Mucosa of gallbladder (tissue), 1 donor: Measurements from ENCODE around the gene TUBB4A. TPM values are rescaled to one million over a fixed set of nuclear protein-coding genes. Genes with fewer than 3 reads are reported as not detected.
"Not testable (repeated sequence)": the region's sequence is repeated elsewhere in the genome, so short reads cannot be mapped to it uniquely, and the experiment has no call there.

ENCODE experiments used
- DNase-seq: peaks from one replicate; pipeline ENCODE4 v3.0.0-alpha.2; 2020; ENCODE audit warnings: low spot score
- total RNA-seq: library from RNA; stranded (reverse); gene quantifications from one replicate; pipeline ENCODE4 v1.2.1, GENCODE V29; 2021
- donor health status: DM: no; HTN: no; CAD: no.

TUBB4A gene
- 1.8 TPM for total RNA-seq

DNA sequence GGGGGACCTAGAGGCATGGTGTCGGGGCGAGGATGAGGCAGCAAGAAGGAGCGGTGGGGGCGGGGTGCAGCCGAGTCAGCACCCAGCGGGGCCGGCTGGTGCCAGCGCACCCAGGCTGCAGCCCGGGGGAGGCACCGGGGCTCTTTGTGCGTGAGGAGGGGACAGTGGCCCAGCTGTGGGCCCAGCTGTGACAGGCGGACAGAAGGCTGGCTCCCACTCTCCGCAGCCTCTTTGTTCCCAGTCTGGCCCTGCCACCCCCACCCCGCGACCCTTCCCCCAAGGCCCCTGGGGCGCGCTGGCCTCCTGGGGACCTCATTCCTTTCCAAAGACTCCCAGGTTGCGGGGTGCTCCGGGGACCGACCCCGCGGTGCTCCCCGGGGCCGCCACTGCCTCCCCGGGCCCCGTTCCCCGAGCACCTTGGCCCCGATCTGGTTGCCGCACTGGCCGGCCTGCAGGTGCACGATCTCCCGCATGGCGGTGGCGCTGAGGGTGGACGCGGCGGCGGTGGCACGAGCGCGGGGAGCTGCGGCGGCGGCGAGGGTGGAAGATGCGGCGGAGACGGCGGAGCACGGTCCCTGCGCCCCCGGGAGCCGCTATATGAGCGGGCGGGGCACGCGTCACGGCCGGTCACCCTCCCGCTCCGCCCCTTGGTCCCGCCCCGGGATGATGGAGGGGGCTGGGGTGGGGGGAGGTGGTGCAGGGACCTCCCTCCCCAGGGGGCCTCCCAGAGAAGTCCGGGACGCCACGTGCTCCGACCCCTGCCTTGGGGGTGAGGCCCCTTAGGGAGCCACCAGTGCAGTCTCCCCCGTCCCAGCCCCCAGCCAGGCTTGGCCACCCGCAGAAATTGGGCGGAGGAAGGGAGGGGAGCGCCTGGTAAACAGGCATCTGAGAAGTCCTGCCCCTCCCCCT lies at the start of gene TUBB4A:
Gene TUBB4A, minus strand, starts transcription at position 570 of the 909 bp plus-strand sequence. Its CDS starts 97 bp downstream, at position 473.
- DNase-seq = no peak

DNA sequence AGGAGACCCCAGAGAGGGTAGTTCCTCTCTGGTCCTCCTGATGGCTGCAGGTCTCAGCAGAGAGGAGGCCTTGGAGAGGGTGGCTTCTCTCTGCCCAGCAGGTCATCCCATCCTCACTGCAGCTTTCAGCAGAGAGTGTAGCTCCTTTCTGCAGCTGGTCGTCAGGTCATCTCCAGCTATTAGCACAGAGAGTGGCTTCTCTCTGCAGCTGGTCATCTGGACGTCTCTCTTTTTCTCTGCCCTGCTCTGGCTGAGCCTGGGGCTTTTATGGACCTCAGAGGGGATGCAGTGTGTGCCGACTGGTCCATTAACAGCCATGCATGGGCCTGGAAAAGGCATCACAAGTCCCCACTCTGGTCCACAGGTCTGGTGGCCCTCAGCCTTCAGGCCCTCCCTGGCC lies 49.0 kb upstream of the TUBB4A start:
- no peak for DNase-seq

DNA sequence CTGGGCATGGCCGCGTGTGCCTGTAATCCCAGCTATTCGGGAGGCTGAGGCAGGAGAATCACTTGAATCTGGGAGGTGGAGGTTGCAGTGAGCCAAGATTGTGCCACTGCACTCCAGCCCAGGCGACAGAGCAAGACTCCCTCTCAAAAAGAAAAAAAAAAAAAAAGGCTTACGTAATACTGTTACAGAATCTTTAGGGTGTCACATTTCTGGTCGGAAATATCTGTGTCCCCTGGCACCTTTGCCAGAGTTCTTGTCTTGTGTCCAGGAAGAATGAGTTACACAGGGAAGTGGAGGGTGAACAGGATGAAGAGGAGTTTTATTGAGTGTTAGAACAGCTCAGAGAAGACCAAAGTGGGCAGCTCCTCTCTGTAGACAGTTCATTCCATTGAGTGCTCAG lies 48.6 kb upstream of the TUBB4A start:
- DNase-seq = not testable (repeated sequence)

DNA sequence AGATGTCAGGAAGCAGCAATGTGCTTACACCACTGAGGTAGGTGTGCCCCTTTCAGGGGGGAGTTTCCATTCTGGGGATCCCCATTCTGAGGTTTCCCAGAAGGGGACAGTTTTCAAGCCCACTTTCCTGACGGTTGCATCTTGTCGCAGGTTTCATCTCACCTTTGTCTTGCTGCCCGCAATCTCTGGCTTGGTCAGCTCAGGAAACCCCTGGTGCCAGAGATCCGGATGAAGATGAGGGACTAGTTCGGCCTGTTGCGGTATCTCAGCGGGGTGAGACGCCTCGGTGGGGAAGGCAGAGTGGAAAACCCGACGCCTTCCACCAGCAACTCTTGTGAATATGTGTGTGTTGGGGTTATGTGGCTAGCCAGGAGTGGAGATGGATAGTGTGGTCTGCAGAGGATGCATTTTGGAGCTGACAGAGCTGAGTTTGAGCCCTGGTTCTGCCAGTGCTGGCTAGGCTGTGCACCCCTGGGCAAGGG lies 41.8 kb upstream of the TUBB4A start:
- no peak for DNase-seq

DNA sequence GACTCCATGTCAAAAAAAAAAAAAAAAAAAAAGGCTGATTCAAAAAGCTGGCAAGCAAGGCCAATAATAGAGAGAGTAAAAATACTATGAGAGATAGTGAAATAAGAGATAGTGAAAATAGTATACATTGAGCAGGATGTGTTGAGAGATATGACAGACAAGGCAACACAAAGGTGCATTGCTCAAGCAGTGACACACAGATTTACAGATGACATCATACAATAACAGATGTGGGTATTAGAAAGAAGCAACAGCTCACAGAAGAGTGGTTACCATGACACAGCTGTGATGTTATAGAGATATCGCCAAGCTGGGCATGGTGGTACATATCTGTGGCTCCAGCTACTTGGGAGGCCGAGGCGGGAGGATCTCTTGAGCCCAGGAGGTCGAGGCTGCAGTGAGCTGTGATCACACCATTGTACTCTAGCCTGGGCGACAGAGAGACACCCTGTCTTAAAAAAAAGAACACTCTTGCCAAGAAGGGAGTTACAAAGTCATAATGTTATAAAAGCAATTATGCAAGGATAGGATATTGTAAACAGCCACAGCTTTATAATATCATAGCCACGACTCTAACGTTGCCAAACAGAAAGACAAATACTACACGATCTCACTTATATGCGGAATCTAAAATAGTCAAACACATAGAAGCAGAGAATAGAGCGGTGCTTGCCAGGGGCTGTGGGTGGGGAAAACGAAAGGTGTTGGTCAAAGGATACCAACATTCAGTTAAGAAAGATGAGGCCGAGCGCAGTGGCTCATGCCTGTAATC lies 39.0 kb upstream of the TUBB4A start:
- no peak for DNase-seq

DNA sequence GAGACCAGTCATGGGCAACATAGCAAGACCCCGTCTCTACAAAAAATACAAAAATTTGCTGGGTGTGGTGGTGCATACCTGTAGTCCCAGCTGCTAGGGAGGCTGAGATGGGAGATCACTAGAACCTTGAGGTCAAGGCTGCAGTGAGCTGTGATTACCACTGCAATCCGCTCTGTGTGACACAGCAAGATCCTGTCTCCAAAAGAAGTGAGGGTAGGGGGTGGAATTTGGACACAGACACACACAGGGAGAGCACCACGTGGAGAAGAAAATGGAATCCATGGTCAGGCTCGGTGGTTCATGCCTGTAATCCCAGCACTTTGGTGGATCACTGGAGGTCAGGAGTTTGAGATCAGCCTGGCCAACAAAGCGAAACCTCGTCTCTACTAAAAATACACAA lies 37.4 kb upstream of the TUBB4A start:
- no peak for DNase-seq

DNA sequence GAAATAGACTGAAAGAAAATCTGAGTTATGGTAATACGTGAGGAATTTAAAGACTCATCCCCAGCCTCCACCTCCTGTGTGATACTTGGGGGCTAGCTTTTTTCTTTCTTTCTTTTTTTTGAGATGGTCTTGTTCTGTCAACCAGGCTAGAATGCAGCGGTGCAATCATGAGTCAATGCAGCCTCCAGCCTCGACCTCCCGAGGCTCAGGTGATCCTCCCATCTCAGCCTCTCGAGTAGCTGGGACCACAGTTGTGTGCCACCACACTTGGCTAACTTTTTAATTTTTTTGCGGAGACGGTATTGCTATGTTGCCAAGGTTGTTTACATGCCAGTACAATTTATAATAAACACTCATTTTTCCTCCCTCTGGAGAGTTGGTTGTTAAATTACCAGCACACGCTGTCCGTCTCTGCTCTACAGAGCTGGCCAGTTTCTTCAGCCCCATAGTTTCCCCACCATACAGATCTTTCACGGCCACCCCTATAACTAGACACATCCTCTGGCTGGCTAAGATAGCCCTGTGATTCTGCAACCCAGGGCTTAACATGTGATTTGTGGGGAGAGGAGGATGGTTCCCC lies 33.5 kb upstream of the TUBB4A start:
- DNase-seq = no peak

DNA sequence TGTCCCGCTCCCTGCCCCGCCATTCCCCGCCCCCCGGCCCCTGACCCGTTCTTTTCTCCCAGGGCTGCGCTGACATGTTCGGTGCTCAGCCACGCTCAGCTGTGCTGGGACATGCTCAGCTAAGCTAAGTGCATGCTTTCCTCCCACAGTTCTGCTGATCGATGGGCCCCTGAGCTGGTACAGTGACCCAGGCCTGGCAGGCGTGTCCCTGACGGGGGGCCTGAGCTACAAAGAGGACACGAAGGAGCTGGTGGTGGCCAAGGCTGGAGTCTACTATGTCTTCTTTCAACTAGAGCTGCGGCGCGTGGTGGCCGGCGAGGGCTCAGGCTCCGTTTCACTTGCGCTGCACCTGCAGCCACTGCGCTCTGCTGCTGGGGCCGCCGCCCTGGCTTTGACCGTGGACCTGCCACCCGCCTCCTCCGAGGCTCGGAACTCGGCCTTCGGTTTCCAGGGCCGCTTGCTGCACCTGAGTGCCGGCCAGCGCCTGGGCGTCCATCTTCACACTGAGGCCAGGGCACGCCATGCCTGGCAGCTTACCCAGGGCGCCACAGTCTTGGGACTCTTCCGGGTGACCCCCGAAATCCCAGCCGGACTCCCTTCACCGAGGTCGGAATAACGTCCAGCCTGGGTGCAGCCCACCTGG lies 32.5 kb upstream of the TUBB4A start:
- no peak for DNase-seq

DNA sequence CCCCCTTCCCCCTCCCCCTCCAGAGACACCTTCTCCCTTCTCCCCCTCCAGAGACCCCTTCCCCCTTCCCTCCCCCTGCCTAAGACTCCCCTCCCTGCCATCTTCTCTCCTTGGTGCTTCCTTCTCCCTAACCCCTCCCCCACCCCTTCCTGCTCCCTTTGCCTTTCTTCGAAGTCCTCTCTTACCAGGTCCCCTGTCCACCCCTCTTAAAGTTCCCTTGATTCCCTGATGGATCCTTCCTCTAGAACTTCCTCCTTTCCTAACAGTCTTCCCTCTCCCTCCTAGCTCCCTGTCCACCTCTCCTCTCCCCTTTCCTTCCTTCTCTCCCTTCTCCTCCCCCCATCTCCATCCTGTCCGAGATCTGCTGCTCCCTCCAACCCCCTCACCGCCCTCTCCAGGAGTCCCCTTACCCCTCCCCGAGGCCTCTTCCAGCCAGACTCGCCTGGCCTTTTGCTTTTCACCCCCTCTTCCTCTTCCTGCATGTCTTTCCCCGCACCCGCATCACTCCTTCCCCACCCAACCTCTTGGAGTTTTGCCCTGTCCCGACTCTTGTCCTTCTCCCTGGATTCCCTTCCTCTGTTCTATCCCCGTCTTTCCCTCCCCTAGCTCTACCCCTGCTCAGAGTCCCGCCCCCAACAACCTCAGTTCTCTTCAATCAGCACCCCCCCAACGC lies 31.8 kb upstream of the TUBB4A start:
- no peak for DNase-seq

DNA sequence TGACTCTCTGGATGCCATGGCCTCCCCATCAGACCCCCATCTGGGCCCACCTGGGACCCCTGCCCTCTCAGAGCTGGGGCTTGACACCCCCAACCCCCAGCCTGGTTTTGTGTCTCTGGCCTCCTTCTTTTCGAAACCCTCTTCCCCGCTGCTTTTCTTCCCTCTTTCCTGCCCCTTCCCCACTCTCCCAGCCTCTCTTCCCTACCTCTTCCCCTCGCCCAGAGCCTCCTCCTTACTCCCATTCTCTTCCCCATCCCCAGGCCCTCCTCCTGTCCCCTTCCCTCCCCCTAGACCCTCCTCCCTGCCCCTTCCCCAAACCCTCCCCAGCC lies 30.9 kb upstream of the TUBB4A start:
- no peak for DNase-seq

DNA sequence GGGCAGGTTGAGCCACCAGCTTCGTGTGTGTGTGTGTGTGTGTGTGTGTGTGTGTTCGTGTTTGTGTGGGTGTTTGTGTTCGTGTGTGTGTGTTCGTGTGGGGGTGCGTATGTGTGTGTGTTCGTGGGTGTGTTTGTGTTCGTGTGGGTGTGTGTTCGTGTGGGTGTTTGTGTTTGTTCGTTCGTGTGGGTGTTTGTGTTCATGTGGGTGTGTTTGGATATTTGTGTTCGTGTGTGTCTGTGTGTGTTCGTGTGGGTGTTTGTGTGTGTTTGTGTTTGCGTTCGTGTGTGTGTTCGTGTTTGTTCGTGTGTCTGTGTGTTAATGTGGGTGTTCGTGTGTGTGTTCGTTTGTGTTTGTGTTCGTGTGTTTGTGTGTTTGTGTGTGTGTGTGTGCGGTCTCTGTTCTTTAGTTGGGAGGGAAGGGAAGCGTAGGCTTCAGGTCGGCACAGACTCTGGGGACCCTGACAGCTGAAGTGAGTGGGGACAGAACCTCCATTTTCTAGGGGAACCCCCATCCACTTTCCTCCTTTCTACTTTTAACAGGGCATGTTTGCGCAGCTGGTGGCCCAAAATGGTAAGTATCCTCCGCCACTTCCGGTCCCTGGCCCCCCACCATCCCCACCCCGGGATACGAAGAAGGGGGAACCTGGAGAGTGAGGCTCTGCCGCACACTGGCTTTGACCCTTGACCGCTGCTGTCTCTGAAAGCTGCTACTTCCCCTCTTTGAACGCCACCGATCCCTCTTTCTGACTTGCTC lies 30.3 kb upstream of the TUBB4A start:
- no peak for DNase-seq

DNA sequence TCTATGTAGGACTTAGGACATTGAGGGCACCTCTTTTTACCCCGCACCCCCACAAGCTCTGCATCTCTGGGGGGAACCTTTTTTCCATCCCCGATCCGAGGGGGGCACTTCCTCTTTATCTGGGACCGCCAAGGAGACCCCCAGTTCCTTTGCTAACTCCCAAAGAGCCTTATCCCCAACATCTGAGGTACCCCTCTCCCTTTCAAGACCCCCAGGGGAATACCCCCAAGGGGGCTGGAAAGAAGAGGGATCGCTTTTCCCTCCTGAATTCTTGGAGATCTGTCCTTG lies 29.8 kb upstream of the TUBB4A start:
- DNase-seq = no peak

DNA sequence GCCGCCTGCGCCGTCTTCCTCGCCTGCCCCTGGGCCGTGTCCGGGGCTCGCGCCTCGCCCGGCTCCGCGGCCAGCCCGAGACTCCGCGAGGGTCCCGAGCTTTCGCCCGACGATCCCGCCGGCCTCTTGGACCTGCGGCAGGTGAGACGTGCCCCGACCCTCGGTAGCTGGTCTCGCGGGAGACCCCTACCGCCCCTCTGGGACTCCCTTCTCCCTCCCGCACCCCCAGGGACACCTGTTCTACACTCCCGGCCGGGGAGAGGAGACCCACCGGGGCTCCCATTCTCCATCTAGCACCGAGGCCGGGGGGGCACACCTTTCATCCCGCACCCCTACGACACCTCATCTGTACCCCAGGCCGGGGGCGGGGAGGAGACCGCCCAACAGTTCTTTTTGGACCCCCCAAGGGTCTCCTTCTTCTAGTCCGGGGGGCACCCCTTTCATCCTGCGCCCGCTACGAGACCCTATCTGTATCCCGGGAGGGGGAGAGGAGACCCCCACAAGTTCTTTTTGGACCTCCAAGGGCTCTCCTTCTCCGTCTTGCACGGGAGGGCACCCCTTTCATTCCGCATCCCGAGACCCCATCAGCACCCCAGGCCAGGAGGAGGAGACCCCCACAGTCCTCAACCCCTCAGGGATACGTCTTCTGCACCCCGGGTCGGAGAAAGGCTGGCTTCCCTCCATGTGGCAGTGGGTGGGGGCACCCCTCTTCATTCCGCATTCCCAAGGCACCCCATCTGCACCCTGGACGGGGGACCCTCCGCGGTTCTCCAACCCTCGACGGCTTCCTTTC lies 29.2 kb upstream of the TUBB4A start:
- no peak for DNase-seq

DNA sequence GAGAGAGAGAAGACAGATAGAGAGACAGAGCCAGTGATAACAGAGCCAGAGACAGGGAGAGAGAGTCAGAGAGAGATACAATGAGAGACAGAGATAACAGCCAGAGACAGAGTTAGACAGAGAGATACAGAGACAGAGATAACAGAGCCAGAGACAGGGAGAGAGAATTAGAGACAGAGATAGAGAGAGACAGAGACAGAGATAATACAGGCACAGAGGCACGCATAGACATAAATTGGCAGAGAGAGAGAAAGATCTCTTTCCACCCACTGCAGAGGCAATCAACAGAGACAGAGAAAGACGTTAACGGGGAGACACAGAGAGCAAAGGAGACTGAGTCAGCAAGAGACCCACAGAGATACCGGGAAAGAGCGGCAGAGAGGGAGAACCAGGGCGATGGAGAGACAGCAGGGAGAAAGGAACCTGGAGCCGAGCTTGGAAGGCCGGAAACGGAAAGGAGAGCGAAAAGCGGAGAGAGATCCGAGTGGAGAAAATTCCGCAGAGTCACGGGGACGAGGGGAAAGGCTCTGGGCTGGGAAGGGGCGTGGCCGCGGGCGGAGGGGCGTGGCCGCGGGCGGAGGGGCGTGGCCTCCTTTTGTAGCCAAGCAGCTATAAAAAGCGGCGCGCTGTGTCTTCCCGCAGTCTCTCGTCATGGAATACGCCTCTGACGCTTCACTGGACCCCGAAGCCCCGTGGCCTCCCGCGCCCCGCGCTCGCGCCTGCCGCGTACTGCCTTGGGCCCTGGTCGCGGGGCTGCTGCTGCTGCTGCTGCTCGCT lies 28.5 kb upstream of the TUBB4A start, which contains the start of gene TNFSF9:
Gene TNFSF9, plus strand, starts transcription at position 641 of the 777 bp plus-strand sequence. Its CDS starts 11 bp downstream, at position 652.
- DNase-seq = peak; percentile 91

DNA sequence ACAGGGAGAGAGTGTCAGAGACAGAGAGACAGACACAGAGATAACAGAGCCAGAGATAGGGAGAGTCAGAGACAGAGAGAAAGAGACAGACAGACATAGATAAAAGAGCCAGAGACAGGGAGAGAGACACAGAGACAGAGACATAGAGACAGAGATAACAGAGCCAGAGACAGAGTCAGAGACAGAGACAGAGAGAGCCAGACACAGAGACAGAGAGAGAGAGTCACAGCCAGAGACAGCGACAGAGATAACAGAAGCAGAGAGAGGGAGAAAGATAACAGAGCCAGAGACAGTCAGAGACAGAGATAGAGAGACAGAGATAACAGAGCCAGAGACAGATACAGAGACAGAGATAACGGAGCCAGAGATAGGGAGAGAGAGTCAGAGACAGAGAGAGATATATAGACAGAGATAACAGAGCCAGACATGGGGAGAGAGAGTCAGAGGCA lies 27.9 kb upstream of the TUBB4A start:
- no peak for DNase-seq

DNA sequence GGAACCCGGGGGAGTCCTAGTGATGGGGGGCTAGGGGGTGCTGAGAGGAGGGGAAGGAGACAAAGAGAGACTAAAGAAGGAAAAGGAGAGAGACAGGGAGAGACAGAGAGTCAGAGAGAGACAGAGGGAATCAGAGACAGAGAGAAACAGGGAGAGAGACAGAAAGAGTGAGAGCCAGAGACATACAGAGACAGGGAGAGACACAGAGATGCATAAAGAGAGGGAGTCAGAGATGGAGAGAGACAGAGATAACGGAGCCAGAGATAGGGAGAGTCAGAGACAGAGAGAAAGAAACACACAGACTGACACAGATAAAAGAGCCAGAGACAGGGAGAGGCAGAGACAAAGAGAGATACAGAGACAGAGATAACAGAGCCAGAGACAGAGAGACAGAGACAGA lies 27.2 kb upstream of the TUBB4A start:
- DNase-seq = no peak

DNA sequence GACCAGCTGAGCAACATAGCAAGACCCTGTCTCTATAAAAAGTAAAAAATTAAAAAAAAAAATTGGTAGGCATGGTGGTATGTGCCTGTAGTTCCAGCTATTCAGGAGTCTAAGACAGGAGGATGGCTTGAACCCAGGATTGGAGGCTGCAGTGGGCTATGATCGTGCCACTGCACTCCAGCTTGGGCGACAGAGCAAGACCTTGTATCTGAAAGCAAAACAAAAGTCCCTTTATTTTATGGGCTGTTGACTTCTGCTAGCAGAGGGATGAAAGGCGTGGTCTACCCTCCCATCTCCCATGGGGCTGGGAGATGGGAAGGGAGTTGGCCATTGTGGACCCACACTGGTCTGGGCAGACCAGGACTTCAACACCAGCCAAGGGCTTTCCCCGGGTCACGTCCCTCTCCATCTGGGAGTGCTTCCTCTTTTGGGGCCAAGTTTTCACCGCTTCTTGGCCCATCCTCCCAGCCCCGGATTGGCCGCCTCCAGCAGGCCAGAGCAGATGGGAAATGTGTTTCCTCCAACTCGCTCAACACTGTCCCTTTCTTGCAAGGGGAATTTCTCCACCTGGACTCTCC lies 26.5 kb upstream of the TUBB4A start:
- DNase-seq = no peak

DNA sequence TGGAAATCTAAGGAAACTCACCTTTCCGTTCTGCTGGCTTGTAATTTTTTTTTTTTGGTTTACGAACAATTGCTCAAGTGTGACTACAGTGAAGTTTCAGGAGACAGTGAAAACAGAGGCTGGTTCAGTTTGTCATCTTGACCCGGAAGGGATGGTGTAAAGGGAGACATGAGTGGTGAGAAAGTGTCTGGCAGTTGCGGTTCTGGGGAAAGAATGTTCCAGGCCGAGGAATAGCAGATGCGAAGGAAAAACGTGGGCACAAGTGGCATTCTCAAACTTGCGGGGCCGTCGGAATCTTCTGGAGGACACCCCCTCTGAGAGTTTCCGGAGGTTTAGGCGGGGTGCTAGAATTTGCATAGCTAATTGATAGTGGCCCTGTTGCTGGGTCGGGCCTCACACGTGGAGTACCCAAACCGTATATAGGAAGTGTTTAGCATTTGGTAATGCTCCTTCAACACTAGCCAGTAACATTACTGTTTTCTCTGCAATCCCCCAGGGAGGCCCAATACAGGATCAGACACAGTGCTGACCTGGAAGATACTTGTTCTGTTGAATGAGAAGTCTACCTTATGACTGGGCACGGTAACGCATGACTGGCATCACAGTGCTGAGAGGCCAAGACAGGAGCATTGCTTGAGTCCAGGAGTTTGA lies 25.9 kb upstream of the TUBB4A start:
- no peak for DNase-seq
